Measurements from ENCODE around the gene EMILIN2.

Gene EMILIN2

DNA sequence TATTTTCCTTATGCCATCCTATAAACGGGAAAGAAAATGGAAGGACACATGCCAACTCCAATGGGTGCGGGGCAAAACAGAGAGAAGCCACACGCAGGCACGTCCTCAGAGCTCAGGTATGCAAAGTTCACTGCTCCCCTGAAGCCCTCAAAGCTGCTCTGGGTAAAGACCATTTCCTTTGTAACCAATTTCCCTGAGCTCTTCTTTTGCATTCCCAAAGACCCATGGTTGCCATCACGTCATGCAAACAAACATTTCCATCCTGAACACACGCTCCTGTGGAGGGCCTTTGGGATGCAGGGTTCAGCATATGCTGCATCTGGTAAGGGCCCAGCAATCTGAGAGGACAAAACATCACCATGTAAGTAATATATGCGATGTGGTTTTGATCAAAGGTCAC, 69.4 kb downstream of the EMILIN2 start:
- peak; percentile 39 for DNase-seq (ENCODE audit: low read depth)

DNA sequence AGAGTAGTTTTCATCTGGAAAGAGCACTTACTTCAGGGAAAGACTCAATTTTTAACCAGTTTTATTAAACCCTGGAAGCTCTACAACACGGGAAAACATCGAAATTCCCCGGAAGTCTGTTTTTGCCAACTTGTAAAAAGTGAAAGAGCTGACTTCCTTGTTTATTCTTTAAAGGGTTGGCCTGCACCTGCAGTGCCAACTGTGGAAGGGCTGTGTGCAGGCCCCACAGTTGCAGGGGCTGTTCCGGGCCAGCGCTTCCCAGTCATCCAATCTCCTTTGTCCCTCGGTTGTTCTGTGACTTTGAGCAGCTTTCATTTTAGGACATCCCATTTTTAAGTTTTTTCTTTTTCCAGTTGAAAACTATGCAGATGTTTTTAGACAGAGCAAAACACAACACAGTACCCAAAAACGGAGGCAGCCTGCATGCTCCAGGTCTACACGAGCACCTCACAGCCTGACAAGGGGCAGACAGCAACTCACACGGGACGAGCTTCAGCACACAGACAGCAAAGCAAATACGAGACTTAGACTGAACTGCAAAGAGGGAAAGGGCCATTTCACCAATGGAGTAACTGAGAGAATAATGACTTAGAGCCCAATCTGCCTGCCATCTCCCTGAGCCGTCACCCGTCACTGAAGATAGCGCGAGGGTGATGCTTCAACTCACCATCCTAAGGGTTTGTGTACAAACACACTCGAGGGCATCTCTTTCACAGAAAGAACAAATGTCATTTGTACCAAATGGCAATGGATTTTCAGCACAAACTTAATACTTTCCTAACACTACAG, 70.6 kb downstream of the EMILIN2 start:
- DNase-seq (ENCODE audit: low read depth): no peak

DNA sequence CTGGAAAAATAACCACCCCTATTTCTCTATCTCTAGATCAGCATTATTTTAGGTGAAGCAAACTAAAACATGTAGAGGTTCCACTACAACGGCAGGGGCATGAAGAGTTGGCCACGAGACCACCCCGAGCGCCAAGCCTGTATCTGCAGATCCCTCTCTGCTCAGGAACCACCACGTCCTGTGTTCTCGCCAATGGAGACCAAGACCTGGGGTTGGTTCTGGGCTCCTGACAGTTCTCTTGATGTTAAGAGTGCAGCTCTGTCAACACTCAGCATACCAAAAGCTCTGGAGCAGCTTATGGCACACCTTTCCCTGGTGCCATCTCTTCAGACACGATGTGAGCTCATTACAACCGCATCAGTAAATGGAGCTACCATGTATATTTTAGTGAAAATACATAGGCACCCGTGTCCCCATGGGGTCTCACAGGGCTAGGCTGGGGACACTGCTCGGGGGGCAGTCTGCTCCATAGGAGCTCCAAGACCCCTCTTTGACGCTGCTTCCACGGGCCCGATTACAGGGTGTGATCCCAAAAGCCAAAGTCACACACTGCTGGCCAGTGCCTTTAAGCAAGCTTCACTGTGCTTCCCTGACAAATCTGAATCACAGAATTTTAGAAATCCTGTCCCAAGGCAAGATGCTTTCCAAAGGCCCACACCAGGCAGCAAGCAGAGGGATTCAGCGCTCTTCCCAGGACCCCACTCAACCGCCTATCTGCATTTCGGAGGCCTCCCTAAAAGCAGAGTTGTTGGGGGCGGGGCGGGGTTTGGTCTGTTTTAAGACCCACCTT, 72.2 kb downstream of the EMILIN2 start:
- no peak for DNase-seq (ENCODE audit: low read depth)

DNA sequence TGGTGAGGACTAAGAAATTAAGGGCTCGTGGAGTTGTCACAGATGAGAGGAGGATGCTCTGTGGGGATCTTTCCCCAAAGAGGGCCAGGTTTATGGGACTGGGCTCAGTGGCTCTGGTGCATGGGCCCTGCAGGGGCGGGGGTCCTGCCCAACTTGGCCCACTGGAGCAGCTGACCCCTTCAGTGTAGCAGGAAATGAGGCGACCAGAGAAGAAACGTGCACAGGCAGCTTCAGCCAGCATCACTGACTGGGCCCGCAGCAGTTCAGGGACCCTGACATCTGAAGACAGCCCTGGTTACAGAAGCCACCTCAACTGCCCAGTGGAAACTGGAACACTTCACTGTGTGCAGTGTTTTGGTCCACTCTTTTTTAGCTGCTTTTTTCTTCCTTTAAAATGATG, 72.8 kb downstream of the EMILIN2 start:
- no peak for DNase-seq (ENCODE audit: low read depth)

DNA sequence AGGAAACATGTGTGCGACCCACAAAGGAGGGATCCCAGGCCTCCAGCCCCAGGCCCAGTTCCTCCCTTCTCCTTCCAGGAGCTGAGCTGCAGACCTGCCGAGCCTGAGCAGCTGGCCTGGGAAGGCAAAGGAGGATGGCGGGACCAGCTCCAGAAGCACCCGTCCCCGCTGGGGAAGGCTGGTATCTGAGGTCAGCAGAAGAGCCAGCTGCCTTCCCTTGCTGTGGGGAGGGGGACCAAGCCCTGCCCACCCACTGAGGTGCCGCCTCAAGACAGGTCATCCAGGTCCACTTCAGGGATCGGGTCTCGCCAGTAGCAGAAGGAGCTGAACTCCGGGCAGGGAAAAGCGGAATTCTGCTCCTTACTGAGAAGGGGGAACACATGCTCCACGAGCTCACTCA, 73.2 kb downstream of the EMILIN2 start:
- DNase-seq (ENCODE audit: low read depth): no peak

DNA sequence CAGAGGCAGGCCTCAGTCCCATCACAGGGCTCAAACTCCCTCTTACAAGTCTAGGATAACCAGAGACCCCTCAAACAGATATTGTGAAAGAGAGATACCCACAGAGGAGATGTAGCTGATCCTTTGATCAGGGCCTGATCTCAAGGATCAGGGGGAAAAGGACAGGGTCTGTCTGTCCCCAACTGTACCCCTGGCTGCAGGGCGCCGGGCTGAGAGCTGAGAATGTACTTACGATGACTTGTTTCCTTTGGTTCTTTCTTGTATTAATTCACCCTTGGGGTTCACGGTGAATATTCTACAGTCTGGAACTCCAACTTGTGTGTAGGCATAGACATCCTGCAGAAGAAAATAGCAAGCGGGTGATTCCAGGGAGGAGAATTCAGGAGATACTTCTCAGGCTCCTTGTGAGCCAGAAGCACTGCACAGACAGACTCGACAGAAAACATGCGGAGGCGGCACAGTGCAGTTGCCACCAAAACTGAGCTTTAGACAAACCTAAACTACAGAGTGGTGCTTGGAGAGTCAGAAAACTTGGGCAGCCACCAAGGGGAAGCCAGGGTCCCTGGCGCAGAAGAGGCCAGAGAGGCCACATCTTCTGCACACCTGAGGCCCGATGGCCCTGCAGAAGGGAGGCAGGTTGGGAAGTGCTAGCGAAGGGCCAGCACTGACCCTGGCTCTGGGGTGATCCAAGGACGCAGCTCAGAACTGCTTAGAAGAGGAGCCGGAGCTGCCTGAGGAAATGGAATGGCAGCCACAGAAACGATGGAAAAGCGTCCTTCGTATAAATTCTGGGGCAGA, 73.9 kb downstream of the EMILIN2 start:
- no peak for DNase-seq (ENCODE audit: low read depth)

DNA sequence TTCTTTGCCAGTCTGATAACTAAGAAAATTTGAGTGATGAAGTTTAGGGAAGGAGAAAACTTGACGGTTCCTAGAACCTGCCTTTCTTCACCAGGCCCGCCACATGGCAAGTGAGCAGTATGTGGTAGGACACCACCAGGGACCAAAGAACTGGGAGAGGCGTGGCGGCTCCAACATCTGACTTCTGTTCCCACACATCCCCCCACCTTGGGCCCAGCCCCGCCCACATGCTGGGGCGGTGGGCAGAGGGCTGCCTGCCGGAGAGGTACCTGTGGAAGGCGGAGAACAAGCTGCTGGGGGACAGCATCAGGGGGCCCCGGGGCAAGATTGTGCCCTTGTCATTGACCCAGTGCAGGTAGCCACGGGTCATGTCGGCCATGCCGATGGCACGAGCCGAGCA, 75.0 kb downstream of the EMILIN2 start:
- no peak for DNase-seq (ENCODE audit: low read depth)

DNA sequence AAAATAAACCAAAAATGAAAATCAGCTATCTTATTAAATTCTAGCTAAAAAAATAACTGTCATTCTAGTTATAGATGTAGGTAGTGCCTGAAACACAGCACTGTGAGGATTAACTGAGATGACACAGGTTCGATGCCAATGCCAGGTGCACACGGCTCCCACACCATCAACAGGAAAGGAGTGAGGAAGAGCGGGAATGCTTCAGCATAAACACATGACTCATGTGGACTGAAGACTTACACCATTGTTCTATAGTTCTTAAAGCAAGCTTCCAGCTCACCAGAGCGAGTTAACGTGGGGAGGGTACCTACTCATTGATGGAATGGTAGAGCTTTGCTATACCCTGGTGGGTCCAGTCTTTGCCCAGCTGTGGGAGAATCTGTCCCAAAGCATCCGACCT, 76.7 kb downstream of the EMILIN2 start:
- DNase-seq (ENCODE audit: low read depth): no peak

DNA sequence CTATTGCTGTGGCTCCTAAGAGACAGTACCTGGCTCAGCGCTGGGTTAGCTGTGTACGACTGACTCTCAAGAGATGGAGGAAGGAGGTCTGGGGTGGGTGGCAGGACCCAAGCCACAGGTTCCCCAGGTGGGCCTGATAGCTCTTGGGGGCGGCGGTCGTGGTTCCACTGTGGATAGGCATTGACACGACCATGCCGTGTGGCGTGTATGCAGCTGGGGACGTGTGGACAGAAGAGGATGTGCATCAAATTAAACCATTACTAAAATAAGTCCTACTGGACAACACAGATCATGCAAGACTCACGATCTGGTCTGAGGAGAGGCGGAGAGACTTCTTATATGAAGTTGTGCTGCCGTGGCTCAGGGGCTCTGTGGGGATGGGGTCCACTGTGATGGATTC, 78.1 kb downstream of the EMILIN2 start:
- DNase-seq (ENCODE audit: low read depth): no peak

DNA sequence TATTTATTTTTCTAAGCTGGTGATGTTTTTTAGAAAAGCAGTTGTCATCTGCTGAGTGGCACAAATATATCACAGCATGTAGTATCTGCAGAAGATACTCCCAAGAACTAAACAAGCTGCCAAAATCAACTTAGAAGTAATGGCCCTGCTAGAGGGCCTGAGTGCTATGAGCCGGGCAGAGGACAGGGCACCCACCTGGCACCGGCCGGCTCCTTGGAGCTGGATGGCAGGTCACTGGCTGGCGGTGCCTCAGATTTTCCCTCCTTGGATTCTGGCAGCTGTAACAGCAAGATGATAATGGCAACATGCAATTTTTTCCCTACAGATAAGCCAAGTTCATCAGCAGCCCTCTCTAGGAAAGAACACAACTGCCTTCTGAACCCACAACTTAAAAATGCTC, 79.7 kb downstream of the EMILIN2 start:
- no peak for DNase-seq (ENCODE audit: low read depth)

DNA sequence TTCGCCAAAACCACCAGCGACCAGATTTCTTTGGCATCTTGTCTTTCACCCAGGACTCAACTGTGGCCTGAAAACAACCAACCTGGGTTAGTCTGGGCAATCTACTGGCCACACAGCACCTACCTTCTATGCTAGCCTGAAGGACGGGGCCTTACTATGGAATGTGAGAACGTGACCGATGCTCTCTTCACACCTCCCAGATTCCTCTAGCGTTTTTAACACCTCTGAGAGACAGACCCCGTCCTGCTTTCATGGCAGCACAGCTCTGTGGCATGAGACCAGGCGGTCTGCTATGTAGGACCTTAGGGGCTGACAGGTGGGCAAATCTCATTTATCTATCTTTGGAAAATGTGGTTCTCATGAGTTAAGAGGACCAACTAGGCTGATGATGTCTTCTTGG, 80.9 kb downstream of the EMILIN2 start:
- DNase-seq (ENCODE audit: low read depth): no peak

DNA sequence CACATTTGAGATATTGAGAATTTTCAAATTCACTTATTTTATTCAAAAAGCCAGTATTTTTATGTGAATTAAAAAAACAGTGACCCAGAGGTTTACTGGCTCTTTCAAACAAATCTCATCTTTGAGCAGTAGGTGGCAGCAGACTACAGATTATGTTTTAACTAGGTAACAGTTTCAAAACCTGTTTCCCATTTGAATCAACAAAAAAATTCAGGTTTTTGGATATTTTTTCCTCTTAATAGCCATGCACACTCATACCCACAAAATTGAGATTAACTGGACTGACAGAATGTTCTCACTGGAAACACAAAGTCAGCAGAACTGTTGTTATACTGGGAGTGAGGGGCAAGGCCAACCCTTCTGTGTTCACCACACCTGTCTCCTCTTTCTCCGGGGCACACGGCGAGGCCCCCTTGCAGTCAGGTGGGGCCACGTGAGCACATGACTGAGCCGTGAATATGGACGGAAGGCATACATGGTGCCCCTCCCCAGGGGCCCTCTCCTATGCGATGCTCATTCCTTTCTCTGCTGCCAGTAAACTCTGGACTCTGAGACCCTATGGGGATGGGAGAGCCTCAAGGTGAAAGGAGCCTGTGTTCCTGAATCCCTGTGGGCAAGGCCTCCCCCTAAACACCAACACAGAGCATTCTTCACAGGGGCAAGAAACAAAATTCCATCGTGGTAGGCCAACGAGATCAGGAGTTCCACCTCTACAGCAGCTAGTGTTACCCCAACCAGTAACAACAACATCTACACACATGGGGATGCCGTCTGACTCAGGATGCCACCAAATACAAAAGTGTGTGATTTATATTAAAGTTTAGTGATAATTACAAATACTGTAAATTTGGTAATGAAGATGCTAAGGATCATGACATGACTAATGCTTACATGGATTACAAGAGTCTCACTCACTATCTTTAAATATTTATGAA, 85.7 kb downstream of the EMILIN2 start:
- peak; percentile 72 for DNase-seq (ENCODE audit: low read depth)

DNA sequence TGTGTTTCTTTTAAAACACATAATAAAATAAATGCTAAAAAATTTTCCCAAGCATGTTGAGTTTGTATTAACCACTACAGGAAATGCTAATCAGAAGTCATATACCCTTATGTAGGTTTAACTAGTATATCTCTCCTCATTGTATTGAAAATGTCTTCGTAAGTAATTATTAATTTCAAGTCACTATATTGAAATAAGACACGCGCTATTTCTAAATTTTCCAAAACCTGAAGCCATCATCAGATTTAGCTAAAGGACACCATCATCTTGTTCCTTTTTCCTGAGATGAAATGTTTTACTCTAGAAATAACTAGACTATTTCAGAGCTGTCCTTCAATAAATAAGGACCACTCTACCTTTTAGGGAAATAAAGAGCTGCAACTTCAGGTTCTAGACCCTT, 87.2 kb downstream of the EMILIN2 start:
- no peak for DNase-seq (ENCODE audit: low read depth)

DNA sequence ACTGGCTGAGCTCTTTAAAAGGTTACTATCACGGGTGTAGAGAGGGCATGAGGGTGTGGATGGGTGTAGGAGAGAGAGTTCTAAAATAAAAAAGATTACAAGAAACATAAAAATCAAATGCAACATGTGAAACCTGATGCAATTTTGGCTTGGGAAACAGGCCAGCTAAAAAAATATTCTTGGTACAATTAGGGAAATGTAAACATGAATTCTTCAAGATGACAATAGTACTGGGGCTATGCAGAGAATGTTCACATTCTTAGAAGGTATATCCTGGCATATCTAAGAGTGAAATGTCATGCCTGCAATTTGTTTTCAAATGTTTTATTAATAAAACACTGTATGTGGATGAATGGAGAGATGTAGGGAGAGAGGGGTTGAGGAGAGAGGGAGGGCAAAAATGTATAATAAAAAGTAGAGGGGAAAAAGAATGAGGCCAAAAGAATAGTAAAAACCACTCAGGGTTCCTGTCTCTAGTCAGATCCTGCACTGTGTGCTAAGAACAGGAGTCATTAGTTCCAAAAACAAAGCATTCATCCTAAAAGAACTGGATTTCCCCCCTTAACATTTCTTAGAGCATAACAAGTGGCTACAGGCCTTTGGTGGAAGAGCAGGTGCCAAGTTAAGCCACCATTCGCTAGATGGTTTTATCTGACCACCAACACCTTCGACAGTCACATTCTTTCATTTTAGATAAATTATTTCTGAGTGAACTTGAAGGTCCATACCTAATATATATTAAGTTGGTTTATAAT, 88.8 kb downstream of the EMILIN2 start:
- peak; percentile 68 for DNase-seq (ENCODE audit: low read depth)

DNA sequence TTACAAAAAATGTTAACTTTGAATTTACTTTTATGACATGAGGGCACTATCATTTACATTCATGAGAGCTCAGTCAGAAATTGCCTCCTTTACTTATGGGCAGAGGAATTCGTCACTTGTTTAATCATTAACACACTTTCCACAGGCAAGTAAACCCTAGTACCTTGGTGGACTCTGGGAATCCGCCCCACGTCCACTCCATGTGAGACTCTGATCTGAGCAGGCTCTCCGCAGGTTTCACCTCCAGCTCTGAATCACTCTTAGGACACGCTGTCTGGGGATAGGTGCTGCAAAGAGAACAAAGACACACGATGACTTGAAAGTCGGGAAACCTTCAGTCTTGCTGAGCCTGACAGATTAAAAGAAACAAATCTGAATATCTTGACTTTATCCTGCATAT, 92.5 kb downstream of the EMILIN2 start:
- no peak for DNase-seq (ENCODE audit: low read depth)

DNA sequence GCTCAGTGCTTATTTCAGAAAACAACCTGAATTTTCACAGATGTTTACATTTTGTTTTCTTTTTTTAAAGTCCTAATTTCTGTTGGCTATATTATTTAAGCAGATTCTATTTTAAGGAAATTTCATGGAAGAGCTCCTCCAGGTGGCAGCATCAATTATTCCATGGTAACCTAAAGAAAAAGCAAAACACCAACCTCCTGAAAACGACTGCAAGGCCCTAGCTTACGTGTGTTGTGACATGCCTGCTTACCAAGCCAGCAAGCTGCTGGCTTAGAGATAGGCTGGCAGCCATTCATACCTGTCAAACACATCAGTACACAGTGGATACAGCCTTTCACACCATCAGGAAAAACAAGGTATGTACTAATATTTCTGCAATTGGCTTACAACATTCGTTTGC, 101.2 kb downstream of the EMILIN2 start:
- peak; percentile 39 for DNase-seq (ENCODE audit: low read depth)

DNA sequence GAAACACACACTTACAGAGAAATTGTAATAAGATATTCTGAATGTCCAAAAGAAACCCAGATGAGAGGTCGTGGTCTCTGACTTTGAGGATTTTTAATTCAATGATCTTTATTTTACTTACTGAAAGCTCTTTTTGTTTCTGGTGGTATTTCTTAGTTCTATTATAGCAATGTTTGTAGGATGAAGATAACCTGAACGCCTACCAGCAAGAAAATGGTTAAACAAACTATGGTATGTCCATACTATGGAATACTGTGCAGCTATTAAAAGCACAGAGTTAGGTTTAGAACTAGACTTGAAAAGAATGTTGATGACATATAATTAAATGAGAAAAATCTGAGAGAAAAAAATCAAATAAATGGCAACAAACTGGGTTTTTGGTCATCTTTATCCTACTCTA, 105.8 kb downstream of the EMILIN2 start:
- DNase-seq (ENCODE audit: low read depth): no peak

DNA sequence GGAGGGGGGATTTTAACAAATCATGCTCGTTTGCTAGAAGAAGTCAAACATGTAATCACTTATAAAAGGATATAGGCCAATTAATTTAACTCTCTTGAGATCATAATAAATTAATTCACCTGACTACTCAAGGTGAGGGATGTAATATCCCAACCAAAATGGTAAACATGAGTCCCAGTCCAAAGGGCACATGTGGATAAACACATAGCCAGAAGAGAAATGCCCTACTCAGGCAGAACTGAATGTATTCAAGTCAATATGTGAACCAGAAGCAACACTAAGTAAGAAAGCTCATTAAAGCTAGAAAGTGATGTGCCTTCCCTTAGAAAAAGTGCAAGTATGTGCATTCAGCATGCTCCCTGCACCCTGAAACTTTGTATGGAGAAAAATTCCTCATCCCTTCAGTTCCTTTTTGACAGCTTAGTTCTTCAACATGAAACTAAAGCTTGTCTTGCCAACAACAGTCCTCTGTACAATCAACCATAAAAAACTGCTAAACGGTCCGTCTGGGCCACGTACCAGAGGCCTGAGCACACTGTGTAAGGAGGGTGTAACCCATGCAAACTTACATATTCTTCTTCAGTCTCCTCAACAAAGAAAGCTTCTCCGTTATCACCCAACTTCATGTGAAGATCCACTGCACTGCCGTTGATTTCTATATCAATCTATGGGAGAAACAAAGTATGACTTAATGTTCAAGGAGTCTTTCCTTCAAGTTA, 107.3 kb downstream of the EMILIN2 start:
- DNase-seq (ENCODE audit: low read depth): no peak

DNA sequence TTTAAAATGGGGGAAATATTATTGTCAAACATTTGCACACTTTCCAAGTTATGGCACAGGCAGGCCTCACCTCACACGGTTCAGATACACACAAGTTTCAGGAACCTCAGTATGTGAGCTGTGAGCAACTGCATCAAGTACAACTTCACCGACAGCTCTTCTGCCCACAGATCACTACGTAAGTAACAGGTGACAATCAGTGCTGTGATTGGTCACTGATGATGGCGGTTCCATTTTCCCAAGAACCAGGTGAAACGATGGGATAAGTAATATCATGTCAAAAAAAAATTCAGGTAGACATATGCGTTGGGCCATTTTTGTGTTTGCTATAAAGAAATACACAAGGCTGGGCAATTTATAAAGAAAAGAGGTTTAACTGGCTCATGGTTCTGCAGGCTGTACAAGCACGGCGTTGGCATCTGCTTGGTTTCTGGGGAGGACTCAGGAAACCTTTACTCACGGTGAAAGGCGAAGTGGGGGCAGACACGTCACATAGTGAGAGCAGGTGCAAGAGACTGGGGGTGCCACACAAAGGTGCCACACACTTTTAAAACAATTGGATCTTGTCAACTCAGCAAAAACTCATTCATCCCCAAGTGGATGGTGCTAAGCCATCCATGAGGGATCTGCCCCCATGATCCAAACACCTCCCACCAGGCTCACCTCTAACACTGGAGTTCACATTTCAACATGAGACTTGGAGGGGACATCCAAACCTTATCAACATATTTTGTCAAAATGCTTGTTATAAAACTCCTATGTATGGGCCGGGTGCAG, 108.3 kb downstream of the EMILIN2 start:
- DNase-seq (ENCODE audit: low read depth): no peak

All from EH (cell line).